Astrocyte of the spinal cord (primary cell): ENCODE measurements around the gene AADACL2.

Experiments
- DNase-seq: peaks from one replicate; pipeline ENCODE4 v3.0.0; 2011; ENCODE audit warnings: low read depth, low spot score
- H3K4me3 ChIP-seq: 2 replicates; pipeline ENCODE4 v1.5.1; 2011; ENCODE audit warnings: low read depth, mild to moderate bottlenecking, low read length, moderate library complexity
- CTCF ChIP-seq: IDR thresholded peaks from 2 replicates; pipeline ENCODE4 v1.5.1; 2012; ENCODE audit warnings: low read depth, mild to moderate bottlenecking, low read length, inconsistent platforms
- in situ Hi-C: cut with HindIII; loops from 2 replicates; pipeline ENCODE4 v1.10.0; 2017; ENCODE audit warnings: low sequenced_read_pairs

The AADACL2 gene

GRCh38 chr3:151697496-151697895, 36.2 kb upstream of the AADACL2 start:
- DNase-seq: no peak
- no peak overlapping the region for H3K4me3 ChIP-seq
- TF ChIP-seq CTCF: no peak
- in situ Hi-C loops: no loop called here

- H3K4me3 ChIP-seq: no peak overlapping the region
- no peak for DNase-seq
- in situ Hi-C loops: no loop called here
- no peak for TF ChIP-seq CTCF
Observed at GRCh38 chr3:151707216-151707615, 26.5 kb upstream of the AADACL2 start.

- H3K4me3 ChIP-seq: no peak overlapping the region
- no peak for TF ChIP-seq CTCF
- DNase-seq: no peak
- in situ Hi-C loops: no loop called here
Observed at GRCh38 chr3:151708868-151709267, 24.9 kb upstream of the AADACL2 start.

GRCh38 chr3:151709847-151710246, 23.9 kb upstream of the AADACL2 start:
- no peak overlapping the region for H3K4me3 ChIP-seq
- in situ Hi-C loops: no loop called here
- peak; percentile 68 for DNase-seq
- TF ChIP-seq CTCF: no peak

GRCh38 chr3:151721294-151721693, 12.4 kb upstream of the AADACL2 start:
- no peak overlapping the region for H3K4me3 ChIP-seq
- TF ChIP-seq CTCF: no peak
- in situ Hi-C loops: no loop called here
- DNase-seq: no peak

- in situ Hi-C loops: no loop called here
- TF ChIP-seq CTCF: no peak
- H3K4me3 ChIP-seq: no peak overlapping the region
- no peak for DNase-seq
Observed at GRCh38 chr3:151722856-151723255, 10.9 kb upstream of the AADACL2 start.
